Amygdala (tissue), 56 donors: ENCODE data around the gene TBPL2.
"Not testable (repeated sequence)": the region's sequence is repeated elsewhere in the genome, so short reads cannot be mapped to it uniquely, and the experiment has no call there.

Experiments
- DNase-seq, 56 donors: peaks; one replicate each; lab custom pipeline; 2025; lab: John Stamatoyannopoulos, UW

The TBPL2 gene

GRCh38 chr14:55411426-55412389 is 28.7 kb downstream of the TBPL2 start, which contains the start of gene ATG14:
TSS of gene ATG14 (minus strand) at chr14:55411830. CDS start at chr14:55411822, 8 bp downstream.
- DNase-seq: peak; percentile 30 to 93 (median 83)

- no peak for DNase-seq
These were observed 29.5 kb downstream of the TBPL2 start for GRCh38 chr14:55410876-55411275.

GRCh38 chr14:55404173-55404854 is 36.1 kb downstream of the TBPL2 start:
- DNase-seq: no peak

GRCh38 chr14:55401751-55402150 is 38.7 kb downstream of the TBPL2 start:
- DNase-seq: no peak

GRCh38 chr14:55399852-55400251 is 40.6 kb downstream of the TBPL2 start:
- no peak for DNase-seq

GRCh38 chr14:55399183-55399582 is 41.2 kb downstream of the TBPL2 start:
- no peak for DNase-seq

GRCh38 chr14:55398679-55399078 is 41.7 kb downstream of the TBPL2 start:
- no peak for DNase-seq

- DNase-seq: no peak
These were observed 51.1 kb downstream of the TBPL2 start for GRCh38 chr14:55389330-55389729.

- DNase-seq: no peak
These were observed 52.3 kb downstream of the TBPL2 start for GRCh38 chr14:55388160-55388559.

- DNase-seq: no peak
These were observed 53.3 kb downstream of the TBPL2 start for GRCh38 chr14:55387121-55387520.

GRCh38 chr14:55386037-55386808 is 54.2 kb downstream of the TBPL2 start:
- DNase-seq: no peak

GRCh38 chr14:55384536-55384935 is 55.9 kb downstream of the TBPL2 start:
- no peak for DNase-seq

- no peak for DNase-seq
These were observed 56.8 kb downstream of the TBPL2 start for GRCh38 chr14:55383541-55384140.

GRCh38 chr14:55383056-55383466 is 57.4 kb downstream of the TBPL2 start:
- DNase-seq: not testable (repeated sequence)

GRCh38 chr14:55382483-55382882 is 57.9 kb downstream of the TBPL2 start:
- no peak for DNase-seq

- DNase-seq: no peak
These were observed 58.9 kb downstream of the TBPL2 start for GRCh38 chr14:55381561-55381960.

GRCh38 chr14:55381040-55381439 is 59.4 kb downstream of the TBPL2 start:
- DNase-seq: no peak

- no peak for DNase-seq
These were observed 63.2 kb downstream of the TBPL2 start for GRCh38 chr14:55377236-55377635.

- no peak for DNase-seq
These were observed 65.6 kb downstream of the TBPL2 start for GRCh38 chr14:55374771-55375170.
